CD4-positive, alpha-beta T cell treated with Interleukin-10 for 1 hour (primary cell): ENCODE measurements around the gene IFNA17.
"Not testable (repeated sequence)": the region's sequence is repeated elsewhere in the genome, so short reads cannot be mapped to it uniquely, and the experiment has no call there.

Experiments
- DNase-seq: peaks from one replicate; pipeline ENCODE4 v3.0.0-alpha.2; 2020

Gene IFNA17

DNA sequence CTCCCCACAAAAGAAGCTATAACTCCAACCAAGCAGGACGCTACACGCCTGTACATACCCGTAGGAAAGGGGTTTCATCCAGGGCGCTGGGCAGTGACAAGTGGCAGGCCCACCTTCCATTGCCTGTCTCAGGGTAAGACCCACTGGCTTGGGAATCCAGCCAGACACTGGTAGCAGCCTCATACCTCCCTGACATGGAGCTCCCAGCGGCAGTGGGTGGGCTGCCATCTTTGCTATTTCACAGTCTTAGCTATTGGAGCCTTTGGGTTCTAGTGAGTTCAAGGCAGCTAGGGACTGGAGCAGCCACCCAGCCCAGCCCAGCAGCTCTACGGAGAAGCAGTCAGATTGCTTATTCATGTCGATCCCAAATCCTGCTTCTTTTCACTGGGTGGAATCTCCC is 17.7 kb downstream of the IFNA17 start:
- DNase-seq = no peak

DNA sequence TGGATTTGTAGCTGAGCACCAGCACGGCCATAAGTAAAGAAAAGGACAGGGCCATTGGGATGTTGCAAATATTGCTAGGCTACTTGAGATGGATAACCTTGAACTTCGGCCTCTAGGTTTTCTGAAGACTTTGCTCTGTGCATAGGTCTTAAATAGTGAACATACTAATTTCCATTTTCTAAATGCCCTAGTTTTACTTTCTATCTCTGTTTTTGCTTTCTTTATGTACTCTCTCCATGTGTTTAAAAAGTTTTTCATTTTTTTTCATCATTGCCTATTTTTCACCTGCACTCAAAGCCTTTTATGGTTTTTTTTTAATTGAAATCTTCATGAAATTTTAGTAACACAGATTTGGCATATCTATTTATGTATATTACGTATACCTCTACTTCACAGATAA is 21.0 kb downstream of the IFNA17 start, which contains the start of gene IFNA10:
TSS of gene IFNA10 (minus strand) at position 101 of the 400 bp plus-strand sequence. CDS start at position 55, 46 bp downstream.
- DNase-seq = not testable (repeated sequence)

- no peak for DNase-seq
These were observed 22.8 kb downstream of the IFNA17 start for GRCh38 chr9:21205204-21205603.

- DNase-seq = not testable (repeated sequence)
These were observed 25.9 kb downstream of the IFNA17 start, which contains the start of gene IFNA7 for GRCh38 chr9:21202105-21202504. IFNA7 (minus strand) TSS chr9:21202205; CDS start chr9:21202165, 40 bp downstream.

GRCh38 chr9:21194867-21195776 is 32.9 kb downstream of the IFNA17 start:
- DNase-seq = peak; percentile 70

GRCh38 chr9:21187487-21187886 is 40.5 kb downstream of the IFNA17 start, which contains the start of gene IFNA4:
IFNA4 (minus strand) TSS chr9:21187587; CDS start chr9:21187531, 56 bp downstream.
- DNase-seq = not testable (repeated sequence)

DNA sequence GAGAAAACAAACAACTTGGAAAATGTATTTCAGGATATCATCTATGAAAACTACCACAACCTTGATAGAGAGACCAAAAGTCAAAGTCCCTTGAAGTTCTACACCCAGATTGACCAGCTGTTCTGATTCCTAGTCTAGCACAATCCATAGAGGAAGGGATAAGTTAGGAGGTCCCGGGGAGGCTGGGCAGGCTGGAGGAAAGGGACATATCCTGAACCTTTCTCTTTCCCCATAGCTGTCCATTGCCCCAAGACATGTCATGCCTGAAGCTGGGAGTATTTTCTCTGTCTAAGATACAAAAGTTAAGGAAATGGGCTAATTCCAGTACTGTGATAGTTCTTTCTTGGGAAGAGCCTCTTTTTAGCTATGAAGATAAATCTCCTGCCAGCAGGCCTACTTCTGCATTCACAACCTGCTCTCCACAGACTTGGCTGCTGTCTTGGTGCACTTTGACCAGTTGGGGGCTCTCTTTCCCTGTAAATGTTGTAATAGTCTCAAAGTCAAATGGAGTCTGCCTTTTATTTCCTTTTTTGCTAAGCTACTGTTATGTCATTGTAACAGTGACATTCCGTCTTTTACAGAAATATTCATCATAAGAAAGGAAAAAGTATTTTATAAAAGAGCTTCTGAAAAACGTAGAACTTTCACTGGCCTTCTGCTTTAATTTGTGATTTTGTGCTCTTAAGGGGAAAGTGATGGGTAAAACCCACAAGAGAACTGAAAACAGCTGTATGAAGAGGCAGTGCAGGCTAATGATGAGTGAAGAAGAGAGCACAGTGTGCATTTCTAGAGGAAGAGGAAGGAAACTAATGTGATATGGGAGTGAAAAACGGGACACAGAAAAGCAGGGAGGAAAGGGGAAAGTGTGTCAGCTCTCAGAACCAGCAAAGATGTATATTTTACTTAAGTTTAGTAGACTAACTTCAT is 44.9 kb downstream of the IFNA17 start:
- DNase-seq = peak; percentile 58
